Measurements from ENCODE around the gene CDKL5.
"Not testable (repeated sequence)": the region's sequence is repeated elsewhere in the genome, so short reads cannot be mapped to it uniquely, and the experiment has no call there.

CDKL5 gene

DNA sequence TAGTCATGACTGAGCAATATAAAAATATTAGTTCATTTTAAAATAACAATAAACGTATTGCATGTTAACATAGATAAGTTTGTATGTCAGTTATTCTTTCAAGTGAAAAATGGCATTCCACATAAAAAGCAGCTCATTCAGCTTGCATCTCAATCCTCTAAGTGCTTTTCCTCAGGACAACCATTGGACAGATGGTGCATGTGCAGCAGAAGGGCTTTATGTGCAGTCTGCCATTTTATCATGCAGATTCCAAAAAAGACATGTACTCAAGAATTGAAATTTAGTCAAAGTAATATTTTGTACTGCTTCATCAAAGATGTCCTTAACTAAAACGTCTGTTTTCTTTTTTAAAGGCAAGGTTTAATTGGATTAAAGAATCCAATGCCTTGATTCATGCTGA, 153.1 kb downstream of the CDKL5 start:
- no peak for DNase-seq

DNA sequence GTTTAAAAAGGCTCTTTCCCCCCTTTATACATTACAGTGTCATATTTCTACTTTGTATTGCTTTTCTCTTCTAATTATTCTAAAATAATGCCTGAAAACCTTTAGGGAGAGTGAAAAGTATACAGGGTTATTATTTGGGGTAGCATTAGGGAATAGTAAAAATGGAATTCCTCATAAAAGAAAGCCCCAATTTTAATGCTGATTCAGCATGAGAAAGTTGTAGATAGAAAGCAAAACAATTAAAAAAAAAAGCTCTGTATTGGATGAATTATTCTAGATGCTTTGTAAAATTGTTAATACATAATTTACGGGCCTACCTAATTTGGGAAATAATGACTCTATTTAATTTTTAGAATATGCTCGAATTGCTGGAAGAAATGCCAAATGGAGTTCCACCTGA, 154.1 kb downstream of the CDKL5 start:
- DNase-seq, result no peak

DNA sequence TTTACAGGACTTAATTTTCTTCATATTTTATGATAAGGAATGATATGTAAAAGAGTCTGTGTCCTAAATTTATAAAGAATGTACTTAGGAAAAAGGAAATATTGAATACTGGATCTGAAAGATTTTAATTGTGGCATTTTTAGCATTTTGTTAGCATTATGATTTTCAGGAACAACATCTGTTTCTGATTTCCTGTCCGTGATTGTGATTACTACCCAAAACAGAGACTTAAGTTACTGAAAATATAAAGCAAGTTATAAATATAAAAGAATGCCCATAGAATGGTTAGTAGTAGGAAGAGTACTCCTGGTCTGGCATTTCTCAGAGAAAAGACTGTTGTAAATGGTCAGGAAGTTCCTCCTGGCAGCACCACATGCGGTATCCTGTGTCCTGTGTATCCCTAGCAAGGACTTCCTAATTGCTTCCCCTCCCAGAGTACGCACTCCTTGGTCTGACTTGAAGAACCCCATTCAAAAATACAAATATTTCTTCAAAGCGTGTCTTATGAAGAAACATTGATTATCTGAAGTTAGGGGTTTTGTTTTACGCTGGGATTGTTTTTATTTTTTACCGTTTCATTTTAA, 157.6 kb downstream of the CDKL5 start:
- DNase-seq, result no peak

DNA sequence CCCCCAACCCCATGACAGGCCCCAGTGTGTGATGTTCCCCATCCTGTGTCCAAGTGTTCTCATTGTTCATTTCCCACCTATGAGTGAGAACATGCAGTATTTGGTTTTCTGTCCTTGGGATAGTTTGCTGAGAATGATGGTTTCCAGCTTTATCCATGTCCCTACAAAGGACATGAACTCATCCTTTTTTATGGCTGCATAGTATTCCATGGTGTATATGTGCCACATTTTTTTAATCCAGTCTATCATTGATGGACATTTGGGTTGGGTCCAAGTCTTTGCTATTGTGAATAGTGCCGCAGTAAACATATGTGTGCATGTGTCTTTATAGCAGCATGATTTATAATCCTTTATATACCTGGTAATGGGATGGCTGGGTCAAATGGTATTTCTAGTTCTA, 163.9 kb downstream of the CDKL5 start:
- not testable (repeated sequence) for DNase-seq

DNA sequence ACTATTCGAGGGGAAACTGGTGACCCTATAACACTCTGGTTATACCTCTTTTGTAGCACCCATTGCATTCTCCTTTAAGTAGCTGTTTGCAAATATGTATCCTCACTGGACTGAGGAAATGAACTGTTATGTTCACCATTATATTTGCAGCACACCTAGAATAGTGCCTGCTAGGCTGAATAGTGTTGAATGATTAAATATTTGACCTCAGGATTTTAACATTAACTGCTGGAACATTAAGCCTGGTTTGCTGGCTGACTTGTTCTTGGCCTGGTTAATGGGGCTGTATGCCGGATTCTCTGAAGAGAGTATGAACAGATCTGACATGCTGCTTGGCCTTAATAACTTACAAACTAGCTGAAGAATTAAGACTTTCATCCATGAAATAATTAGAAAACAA, 166.4 kb downstream of the CDKL5 start:
- DNase-seq, result no peak

DNA sequence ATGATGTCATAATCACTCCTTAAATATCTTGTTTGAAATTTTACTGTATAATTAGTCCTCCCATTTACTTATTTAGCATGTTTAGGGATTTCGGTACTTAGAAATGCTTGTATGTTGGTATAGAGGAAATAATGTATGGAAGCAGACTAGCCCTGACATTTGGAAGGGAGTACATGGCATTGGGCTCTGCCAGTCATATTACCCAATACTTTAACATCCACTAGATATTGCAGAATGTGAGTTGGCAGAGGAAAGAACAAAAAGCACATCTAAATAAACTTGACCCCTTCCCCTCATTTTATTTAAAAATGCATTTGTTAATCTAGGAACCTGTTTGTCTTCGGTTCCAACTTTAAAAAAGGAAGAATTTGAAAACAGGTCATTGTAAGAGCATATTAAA, 168.7 kb downstream of the CDKL5 start:
- DNase-seq, result no peak

DNA sequence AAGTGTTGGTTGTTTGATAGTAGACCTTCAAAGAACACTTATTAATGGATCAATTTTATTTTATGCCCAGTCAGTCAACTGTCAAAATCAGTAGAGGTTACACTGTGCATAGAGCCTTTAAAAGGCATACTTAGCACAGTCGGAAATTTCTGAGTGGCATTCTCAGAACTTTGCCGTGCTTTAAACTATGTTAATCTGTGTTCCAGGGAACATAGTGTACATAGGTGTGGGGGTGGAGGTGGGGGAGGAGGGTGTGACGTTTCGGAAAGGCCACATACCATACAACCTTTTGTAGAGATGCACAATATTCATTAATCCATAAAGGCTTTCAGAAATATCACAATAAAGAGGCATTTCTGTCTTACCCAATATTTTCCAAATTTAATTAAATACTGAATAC, 170.7 kb downstream of the CDKL5 start:
- no peak for DNase-seq

DNA sequence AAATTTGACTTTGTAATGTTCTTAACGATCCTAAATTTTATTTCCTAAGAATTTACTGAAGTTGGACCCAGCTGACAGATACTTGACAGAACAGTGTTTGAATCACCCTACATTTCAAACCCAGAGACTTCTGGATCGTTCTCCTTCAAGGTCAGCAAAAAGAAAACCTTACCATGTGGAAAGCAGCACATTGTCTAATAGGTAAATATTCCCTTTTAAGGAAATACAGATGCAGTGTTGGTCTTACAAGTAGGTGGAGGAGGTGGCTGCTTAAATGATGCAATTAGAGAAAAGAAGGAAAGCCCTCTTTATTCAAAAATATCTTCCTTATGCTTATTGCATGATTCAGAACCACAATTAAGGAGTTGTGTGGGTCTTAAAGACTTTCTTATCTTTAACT, 173.0 kb downstream of the CDKL5 start:
- no peak for DNase-seq

DNA sequence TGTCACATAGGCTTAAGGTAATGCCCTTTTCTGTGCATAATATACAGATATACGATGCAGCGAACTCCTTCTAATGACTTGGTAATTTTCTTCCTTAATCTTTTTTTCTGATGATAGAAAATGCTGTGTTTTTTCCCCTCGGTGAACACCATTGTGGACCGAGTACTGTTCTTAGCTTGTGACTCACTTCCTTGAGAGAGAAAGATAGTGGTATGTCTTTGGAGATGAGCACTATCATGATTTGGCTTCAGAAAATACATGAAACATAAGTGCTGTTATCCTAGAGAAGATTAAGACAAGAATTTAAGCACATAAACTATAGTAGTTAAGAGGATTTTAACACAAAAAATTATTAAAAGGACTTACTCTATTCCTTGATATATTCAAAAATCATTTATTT, 182.6 kb downstream of the CDKL5 start:
- no peak for DNase-seq

DNA sequence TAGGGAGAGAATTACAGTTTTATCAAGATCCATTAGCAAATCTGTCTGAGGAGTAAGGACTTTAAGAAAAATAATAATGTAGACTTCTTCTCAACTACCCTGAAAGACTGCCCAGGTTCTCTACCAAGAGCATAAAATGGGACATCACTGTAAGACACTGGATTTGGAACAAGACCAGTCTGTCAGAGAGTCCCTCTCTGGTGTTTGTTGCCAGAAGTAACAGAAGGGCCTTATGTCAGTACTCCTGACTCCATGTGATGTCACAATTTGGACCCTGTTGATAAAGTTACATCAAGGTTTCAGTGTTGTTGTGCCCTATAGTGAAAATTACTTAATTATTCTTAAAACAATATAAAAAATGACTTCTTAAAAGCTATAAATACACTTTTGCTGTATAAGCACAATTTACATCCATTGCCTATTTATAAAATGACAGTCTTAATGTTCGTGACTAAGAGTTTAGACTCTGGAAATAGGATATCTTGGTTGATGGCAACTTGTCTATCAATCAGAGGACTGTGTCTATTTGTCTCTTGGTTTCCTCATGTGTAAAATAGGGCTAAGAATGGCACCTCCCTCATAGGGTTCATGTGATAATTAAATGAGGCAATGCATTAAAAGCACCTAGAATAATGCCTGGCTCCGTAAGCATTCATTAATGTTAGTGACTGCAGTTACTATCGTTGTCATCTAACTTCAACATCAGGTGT, 188.7 kb downstream of the CDKL5 start:
- no peak for DNase-seq

DNA sequence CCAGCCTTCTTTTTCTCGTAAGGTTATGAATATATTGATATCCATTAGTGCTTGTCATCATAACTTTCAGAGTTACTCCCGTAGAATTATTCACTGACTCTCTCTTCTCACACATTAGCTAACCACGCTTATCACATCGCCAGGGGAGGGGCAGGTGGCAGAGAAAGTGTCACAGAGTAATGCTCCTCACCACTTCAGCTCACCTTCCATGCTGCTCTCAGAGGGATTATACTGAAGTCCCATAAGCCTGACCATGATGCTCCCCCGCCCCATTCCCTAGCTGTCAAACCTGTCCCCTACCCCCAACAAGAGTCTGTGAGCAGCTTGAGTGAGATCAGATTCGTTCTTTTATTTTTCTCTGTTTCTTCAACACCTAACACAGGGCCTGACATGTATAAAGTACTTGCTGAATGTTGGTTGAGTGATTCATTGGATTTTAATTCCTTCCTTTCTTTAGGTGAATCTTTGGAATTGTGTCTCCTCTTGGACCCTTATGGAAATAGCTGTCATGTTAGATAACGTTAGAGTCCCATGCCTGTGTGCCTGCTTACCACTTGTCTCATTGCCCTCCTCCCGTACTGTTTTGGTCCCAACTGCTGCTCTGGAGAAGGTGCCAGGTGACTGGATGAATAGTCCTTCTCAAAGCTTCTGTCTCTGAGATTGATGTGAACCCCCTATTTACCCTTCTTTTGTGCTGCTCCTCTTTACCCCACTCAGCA, 191.4 kb downstream of the CDKL5 start:
- DNase-seq, result no peak

DNA sequence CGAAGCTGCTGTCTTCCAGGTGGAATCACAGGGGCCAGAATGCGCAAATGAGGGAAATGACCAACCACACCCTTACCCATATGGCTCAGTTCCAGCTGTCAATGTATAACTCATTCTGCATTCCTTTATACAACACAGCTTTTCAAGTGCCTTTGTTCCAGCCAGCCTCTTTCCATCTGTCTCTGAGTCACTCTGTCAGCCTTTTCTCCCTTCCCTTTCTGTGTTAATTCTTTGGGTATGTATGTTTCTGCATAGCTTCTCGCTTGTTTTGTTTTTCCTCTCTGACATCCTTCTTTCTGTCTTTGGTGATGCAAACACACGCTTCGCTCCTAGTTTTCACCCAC, 192.0 kb downstream of the CDKL5 start:
- DNase-seq, result no peak

DNA sequence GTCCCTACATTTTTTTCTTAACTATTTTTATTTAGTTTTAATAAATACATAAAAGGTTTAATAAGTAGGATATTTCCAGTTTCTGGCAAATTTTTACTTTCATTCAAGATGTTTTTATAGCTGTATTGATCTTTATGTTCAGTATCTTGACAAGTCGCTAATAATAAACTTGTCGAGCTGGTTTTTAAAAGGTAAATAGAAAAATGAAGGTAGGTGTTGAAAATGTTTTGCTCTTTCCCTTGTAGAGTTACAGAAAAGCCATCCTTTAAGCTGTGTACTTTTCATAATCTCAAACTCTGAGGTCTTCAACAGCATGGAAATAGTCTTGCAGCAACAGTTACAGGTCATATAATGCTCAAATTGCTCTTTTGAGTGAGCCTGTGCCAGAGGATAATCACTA, 193.9 kb downstream of the CDKL5 start:
- DNase-seq, result no peak

DNA sequence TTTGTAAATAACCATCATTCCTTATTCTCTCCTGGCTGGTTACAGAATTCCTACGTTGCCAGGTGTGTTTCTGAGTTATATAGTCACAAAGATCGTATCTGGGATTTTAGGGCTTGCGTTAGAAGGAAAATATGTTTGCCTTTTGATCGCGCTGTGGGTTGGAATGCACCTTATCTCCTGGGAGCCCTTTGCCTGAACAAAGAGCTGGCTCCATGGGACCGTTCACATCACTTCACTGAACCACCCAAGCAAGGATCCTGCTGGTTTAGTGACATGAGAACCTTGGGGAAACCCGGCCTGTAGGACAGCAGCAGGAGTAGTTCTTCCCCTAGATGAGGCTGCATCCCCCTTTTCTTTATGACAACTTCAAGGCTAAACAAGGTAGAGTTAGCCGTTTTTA, 194.9 kb downstream of the CDKL5 start:
- no peak for DNase-seq

DNA sequence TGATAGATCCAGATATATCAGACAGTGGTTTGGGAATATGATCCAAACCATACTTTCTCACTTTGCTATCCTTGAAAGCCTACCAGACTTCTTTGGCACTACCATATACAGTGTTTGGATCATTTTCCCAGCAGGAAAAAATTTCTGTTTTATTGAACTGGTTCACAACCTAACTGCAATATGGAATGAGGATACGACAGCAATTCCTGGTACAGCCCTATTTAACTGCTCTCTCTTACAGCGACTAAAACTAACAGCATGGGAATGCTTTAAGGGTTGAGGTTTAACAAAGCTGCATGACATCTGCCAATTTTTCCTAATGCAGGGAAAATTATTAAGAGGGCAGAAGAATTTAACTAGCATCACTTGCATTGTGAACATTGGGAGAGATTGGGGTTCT, 199.2 kb downstream of the CDKL5 start:
- no peak for DNase-seq

DNA sequence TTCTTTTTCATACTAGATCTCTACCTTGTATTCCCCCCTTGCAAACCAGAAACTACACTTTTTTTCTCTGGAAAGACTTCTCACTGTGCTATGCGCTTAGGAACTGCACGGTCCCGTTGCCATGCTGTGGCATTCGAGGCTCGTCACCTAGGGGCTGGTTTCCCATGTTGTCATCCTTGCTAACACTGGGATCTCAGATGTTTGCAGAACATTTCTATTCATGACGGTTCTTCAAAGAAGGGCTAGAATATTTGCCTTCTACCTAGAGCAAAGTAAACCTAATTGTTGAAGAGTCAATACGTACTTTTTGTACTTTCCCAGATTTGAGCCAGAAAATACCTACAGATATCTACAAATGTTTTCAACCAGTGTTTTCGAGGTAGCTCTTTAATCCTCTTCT, 205.5 kb downstream of the CDKL5 start:
- no peak for DNase-seq

DNA sequence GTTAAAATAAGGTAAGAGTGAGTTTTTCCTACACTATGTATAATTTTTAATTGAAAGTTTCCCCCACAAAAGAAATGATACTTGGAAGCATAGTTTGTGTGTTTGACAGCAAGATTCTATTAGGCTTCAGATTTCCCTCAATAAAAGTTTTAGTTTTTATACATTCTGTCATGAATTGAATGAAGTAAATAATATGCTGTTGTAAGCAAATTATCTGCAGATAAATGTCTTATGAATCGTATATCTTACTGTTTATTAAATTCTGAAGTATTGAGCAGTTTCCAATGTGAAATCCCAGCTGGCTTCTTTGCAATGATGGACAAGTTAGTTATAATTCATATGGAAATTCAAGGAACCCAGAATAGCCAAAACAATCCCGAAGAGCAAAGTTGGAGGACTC, 213.0 kb downstream of the CDKL5 start:
- DNase-seq, result no peak

DNA sequence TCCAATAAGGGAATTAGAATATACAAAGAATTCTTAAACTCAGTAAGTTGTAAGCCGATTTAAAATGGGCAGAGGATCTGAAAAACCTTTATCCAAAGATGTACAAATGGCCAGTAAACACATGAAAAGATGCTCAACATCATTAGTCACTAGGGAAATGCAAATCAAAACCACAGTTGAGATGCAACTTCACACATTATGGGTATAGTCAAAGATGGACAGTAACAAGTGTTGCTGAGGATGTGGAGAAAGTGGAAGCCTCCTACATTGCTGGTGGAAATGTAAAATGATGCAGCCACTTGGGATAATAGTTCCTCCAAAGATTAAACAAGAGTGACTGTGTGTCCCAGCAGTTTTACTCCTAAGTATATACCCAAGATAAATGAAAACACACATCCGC, 213.9 kb downstream of the CDKL5 start:
- DNase-seq, result no peak

DNA sequence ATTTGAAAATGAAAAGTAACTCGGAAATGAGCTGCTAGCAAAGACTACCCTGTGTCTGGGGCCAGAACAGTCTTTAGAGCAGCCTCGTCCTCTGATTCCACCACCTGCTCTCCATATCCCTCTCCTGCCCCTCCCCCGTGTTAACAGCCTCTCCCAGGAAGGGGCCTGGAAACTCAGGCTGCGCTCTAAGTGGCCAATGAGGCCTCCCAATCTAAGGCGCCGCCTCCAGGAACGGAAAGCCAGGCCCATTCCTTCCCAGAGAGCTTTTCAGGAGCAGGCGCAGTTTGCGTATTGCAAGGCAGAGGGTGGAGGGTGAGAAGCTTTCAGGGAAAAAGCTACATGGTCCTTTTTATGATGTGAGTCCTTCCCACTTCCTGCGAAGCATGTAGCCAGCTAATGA, 215.3 kb downstream of the CDKL5 start:
- DNase-seq, result no peak

DNA sequence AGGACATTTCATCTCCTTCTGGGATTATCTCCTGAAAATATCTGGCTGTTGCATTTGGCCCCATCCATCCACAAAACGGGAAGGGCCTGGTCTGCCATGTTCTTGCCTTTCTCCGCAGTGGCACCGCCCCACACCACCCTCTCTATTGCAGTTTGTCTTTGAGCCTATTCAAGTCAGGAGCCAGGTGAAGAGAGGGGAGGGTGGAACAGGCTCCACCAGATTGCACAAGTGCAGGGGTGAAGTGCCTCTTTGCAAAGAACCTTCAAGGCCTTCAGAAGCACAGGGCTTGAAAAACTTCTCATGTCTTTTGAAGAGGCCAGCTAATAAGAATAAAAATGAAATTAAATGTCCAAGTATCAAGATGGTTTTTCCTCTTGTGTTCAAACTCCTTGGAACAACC, 217.8 kb downstream of the CDKL5 start:
- no peak for DNase-seq

DNA sequence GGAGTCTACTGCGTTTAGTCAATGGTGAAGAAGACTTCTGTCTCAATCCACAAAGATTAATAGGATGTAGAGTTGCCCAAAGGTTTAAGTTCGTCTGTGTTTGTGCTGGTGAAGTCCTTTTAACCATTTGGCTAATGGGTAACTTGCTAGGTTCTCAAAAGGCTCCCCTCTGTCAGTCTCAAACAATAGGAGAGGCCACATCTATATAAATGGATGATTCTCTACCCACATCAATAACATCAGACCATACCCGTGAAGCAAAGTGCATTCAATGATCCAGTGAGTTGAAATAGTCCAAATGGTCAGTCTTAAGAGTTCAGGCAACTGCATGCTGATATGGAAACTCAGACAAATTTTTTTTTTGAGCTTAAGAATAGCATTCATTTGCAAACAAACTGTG, 218.4 kb downstream of the CDKL5 start:
- no peak for DNase-seq

DNA sequence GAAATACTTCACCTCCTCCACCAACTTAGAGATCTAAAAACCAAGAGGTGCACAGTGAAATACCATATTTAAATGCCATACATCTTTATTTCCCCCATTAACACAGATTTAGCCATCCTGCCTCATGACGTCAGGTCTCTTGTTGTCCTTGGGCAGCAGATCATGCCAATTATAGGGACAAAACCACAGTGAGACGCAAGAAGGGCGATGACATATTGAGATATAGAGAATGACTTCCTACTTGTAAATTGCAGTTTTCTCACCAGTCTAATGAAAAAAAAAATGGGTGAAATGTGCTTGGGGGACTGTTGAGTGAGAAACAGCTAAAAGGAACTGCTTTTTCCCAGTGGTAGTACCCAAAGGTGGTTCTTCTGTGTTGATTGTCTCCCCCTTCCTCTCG, 222.2 kb downstream of the CDKL5 start:
- DNase-seq, result no peak

DNA sequence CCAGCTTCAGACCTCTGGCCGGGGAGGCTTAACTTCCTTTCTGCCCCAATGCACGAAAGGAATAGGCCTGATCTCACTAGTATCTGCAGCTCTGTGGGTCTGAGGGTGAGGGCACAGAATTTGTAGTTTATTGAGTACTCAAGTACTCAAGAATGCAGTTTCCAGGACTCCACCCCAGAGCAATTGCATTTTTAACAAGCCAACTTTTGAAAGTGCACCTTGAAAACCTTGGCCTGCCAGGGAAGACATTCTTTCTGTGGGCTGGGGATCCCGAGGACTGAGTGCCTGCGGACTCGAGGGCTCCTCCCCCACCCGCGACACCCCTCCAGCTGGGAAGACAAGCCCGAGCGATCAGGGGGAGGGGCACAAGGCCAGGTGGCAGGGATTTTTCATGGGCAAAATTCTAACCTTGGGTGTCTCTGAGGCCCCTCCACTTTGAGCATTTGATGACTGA, 224.1 kb downstream of the CDKL5 start:
- DNase-seq, result no peak

DNA sequence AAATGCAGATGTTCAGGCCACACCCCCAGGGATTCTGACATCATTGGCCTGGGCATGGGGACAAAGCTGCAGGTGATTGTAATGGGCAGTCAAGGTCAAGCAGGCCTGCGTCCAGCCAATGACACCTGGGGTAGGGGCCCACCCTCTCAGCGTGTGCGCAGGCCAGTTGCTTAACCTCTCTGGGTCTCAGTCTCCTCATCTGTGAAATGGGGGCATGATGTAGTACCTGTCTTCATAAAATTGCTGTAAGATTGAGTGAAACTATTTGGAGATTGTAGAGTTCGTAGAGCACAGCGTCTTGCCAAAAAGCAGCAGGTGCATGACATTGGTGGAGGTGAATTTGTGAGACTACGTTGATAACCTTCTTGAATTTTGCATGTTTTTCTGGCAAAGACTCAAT, 225.3 kb downstream of the CDKL5 start:
- DNase-seq, result no peak

DNA sequence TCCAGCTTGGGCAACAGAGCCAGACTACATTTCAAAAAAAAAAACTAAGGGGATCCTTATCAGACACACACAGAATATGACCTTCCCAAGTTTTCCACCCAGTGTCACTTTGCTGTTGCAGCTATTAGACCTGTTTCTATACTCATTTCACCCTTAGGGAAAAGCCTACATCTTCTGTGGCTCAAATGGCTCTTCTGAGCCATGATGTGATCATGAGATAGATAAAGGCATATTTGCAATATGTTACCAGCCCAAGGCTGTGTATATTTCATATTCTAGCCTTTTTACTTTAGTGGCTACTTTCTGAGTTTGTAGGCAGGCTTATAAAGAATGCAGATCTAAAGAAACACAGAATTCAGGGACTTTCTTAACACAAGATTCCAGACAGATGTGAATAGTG, 227.2 kb downstream of the CDKL5 start:
- no peak for DNase-seq
